Measurements from ENCODE around the gene CFAP54.
"Not testable (repeated sequence)": the region's sequence is repeated elsewhere in the genome, so short reads cannot be mapped to it uniquely, and the experiment has no call there.

Gene CFAP54

GRCh38 chr12:96636895-96637294 is 147.5 kb downstream of the CFAP54 start:
- no peak overlapping the region for H3K4me3 ChIP-seq (replicated peaks; ENCODE audit: low read depth, low read length)
- no peak for TF ChIP-seq CTCF (IDR thresholded peaks at IDR 0.05; ENCODE audit: low read depth, low read length, missing control alignments)
- DNase-seq (ENCODE audit: extremely low read depth, low read depth): no peak

- no peak overlapping the region for H3K4me3 ChIP-seq (replicated peaks; ENCODE audit: low read depth, low read length)
- DNase-seq (ENCODE audit: extremely low read depth, low read depth): no peak
- TF ChIP-seq CTCF (IDR thresholded peaks at IDR 0.05; ENCODE audit: low read depth, low read length, missing control alignments): no peak
These were observed 159.5 kb downstream of the CFAP54 start for GRCh38 chr12:96648923-96649322.

- H3K4me3 ChIP-seq (replicated peaks; ENCODE audit: low read depth, low read length): no peak overlapping the region
- peak; percentile 4 for TF ChIP-seq CTCF (IDR thresholded peaks at IDR 0.05; ENCODE audit: low read depth, low read length, missing control alignments)
- DNase-seq (ENCODE audit: extremely low read depth, low read depth): no peak
These were observed 163.5 kb downstream of the CFAP54 start for GRCh38 chr12:96652870-96653269.

GRCh38 chr12:96658075-96658474 is 168.7 kb downstream of the CFAP54 start:
- no peak overlapping the region for H3K4me3 ChIP-seq (replicated peaks; ENCODE audit: low read depth, low read length)
- no peak for TF ChIP-seq CTCF (IDR thresholded peaks at IDR 0.05; ENCODE audit: low read depth, low read length, missing control alignments)
- DNase-seq (ENCODE audit: extremely low read depth, low read depth): no peak

- TF ChIP-seq CTCF (IDR thresholded peaks at IDR 0.05; ENCODE audit: low read depth, low read length, missing control alignments): no peak
- no peak for DNase-seq (ENCODE audit: extremely low read depth, low read depth)
- H3K4me3 ChIP-seq (replicated peaks; ENCODE audit: low read depth, low read length): no peak overlapping the region
These were observed 180.4 kb downstream of the CFAP54 start for GRCh38 chr12:96669786-96670185.

GRCh38 chr12:96670334-96670899 is 181.0 kb downstream of the CFAP54 start:
- H3K4me3 ChIP-seq (replicated peaks; ENCODE audit: low read depth, low read length): no peak overlapping the region
- no peak for TF ChIP-seq CTCF (IDR thresholded peaks at IDR 0.05; ENCODE audit: low read depth, low read length, missing control alignments)
- DNase-seq (ENCODE audit: extremely low read depth, low read depth): no peak

- H3K4me3 ChIP-seq (replicated peaks; ENCODE audit: low read depth, low read length); DNase-seq (ENCODE audit: extremely low read depth, low read depth): not testable (repeated sequence)
These were observed 186.1 kb downstream of the CFAP54 start for GRCh38 chr12:96675519-96675918.

Measured in HFF-Myc (cell line).